GM13977 (cell line): ENCODE measurements around the gene ANKRD17.
"Not testable (repeated sequence)": the region's sequence is repeated elsewhere in the genome, so short reads cannot be mapped to it uniquely, and the experiment has no call there.

Experiments
- DNase-seq: peaks from one replicate; pipeline ENCODE4 v3.0.0; 2012; ENCODE audit warnings: low spot score
- in situ Hi-C: fragments of 300-500 bp; cut with MboI; formaldehyde crosslinking; loops from one replicate; pipeline ENCODE4 v1.12.0; 2022; ENCODE audit warnings: low sequenced_read_pairs, low pct_unique_long_range_greater_than_20kb, mixed read lengths, inconsistent platforms; ENCODE audit not compliant: unreplicated experiment
- TF ChIP-seq, protein P1 (sequence below): IDR thresholded peaks from 2 replicates; pipeline ENCODE4 v1.5.1; 2012; ENCODE audit warnings: mild to moderate bottlenecking, control low read depth; ENCODE audit not compliant: insufficient read depth; ENCODE audit errors: extremely low read depth, missing control alignments

Gene ANKRD17

DNA sequence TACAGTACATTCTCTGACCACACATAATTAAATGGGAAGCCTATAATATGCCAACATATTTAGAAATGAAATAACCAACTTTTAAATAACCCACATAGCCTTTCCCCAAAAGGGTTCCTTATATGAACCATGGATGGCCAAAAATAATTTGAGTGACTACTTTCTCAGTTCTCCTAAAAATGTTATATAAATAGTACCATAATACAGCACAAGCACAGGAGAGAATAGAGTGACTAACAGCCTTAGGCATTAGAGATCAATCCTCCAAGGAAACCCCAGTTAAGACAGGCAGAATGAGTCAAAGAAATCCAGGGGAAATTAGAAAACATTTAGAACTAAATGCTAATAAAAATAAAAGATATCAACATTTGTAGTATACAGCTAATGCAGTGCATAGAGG lies 50.2 kb downstream of the ANKRD17 start:
- no peak for DNase-seq
- in situ Hi-C loops: no loop called here
- TF ChIP-seq, protein P1, sequence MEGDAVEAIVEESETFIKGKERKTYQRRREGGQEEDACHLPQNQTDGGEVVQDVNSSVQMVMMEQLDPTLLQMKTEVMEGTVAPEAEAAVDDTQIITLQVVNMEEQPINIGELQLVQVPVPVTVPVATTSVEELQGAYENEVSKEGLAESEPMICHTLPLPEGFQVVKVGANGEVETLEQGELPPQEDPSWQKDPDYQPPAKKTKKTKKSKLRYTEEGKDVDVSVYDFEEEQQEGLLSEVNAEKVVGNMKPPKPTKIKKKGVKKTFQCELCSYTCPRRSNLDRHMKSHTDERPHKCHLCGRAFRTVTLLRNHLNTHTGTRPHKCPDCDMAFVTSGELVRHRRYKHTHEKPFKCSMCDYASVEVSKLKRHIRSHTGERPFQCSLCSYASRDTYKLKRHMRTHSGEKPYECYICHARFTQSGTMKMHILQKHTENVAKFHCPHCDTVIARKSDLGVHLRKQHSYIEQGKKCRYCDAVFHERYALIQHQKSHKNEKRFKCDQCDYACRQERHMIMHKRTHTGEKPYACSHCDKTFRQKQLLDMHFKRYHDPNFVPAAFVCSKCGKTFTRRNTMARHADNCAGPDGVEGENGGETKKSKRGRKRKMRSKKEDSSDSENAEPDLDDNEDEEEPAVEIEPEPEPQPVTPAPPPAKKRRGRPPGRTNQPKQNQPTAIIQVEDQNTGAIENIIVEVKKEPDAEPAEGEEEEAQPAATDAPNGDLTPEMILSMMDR: no peak

DNA sequence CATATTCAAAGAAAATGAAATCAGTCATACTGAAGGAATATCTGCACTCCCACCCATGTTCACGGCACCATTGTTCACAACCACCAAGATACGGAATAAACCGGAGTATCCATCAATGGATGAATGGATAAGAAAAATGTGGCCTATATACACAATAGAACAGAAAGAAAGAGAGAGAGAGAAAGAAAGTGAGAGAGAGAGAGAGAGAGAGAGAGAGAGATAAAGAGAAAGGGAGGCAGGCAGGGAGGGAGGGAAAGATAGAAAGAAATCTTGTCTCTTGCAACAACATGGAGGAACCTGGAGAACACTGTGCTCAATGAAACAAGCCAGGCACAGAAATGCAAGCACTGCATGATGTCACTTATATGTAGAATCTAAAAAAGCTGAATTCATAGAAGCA lies 52.4 kb downstream of the ANKRD17 start:
- no peak for DNase-seq
- TF ChIP-seq, protein P1: no peak
- in situ Hi-C loops: no loop called here

DNA sequence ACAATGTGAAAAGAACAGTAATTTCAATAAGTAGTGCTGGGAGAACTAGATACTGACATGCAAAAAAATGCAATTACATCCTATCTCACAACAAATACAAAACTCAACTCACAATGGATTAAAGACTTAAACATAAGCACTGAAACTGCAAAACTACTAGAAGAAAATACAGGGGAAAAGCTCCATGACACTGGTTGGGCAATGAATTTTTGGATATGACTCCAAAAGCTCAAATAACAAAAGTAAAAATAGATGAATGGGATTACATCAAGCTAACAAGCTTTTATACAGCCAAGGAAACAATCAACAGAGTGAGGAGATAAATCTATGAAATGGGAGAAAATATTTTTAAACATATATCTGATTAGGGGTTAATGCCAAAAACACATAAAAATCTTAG lies 53.1 kb downstream of the ANKRD17 start:
- in situ Hi-C loops: no loop called here
- TF ChIP-seq, protein P1: no peak

DNA sequence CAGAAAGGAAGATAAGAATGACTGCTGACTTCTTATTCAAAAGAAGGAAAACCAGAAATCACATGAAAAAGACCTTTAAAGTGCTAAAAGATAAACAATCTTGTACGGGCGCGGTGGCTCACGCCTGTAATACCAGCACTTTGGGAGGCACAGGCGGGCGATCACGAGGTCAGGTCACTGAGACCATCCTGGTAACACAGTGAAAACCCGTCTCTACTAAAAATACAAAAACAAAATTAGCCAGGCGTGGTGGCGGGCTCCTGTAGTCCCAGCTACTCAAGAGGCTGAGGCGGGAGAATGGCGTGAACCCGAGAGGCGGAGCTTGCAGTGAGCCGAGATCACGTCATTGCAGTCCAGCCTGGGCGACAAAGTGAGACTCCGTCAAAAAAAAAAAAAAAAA lies 54.6 kb downstream of the ANKRD17 start:
- DNase-seq, in situ Hi-C loops: not testable (repeated sequence)

More for the DNA sequence above, 53.1 kb downstream of the ANKRD17 start:
- no peak for DNase-seq

DNA sequence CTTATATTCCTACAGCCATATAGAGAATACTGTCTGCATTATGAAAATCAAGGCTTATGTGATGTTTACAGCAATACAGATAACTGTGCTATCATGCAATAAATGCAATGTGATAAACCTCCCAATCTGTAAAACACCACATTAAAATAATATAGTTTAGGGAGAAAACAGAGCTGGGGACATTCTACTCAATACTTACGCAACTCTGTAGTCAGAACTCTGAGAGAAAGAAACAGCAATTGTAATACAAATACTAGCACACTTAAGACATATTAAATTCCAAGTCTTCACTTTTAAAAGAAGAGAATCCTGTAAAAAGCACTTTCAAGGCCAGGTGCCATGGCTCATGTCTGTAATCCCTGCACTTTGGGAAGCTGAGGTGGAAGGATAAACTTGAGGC lies 61.4 kb downstream of the ANKRD17 start:
- TF ChIP-seq, protein P1: no peak
- DNase-seq: no peak
- in situ Hi-C loops: no loop called here

DNA sequence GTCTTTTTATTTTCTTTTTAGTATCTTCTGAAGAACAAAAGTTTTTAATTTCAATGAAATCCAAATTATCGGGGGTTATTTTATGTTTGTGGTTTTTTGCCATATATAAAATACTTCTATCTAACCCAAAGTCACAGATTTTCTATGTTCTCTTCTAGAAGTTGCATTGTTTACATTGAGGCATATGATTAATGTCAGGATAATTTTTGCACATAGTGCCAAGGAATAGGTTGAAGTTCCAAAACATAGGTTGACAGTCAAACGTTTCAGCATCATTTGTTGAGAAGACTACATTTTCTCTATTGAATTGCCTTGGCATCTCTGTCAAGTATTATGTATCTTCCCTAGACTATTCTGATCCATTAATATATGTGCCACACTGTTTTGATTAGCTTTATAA lies 64.5 kb downstream of the ANKRD17 start:
- in situ Hi-C loops: no loop called here
- TF ChIP-seq, protein P1: no peak
- no peak for DNase-seq

DNA sequence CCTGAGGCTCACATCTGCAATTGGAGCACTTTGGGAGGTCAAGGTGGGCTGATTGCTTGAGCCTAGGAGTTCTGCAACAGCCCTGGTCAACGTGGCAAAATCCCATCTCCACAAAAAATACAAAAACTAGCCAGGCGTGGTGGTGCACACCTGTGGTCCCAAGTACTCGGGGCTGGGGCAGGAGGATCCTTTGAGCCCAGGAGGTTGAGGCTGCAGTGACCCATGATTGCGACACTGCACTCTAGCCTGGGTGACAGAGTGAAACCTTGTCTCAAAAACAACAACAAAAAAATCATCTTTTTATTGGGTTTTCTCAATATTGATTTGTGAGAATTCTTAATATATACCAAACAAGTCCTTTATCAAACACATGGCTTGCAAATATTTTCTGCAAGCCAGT lies 64.9 kb downstream of the ANKRD17 start:
- no peak for DNase-seq
- TF ChIP-seq, protein P1: no peak
- in situ Hi-C loops: no loop called here
